HepG2 (cell line): ENCODE results near the gene FBRSL1. TPM values are rescaled to one million over a fixed set of nuclear protein-coding genes. Genes with fewer than 3 reads are reported as not detected.

Experiments
- DMAP1 ChIP-seq: IDR thresholded peaks from 2 replicates; pipeline ENCODE4 v1.6.1; 2016
- HNF4G ChIP-seq, 2 experiments: sonication (generic) in 1 of 2; formaldehyde crosslinking in 1 of 2; IDR thresholded peaks; 2 replicates each; pipeline versions ENCODE4 v1.4.0 to v1.6.1; 2011 to 2020; ENCODE audit warnings: borderline replicate concordance in 2 of 2, low read depth in 2 of 2, mild to moderate bottlenecking in 2 of 2, low read length in 1 of 2, missing genetic modification reagents in 1 of 2, moderate library complexity in 1 of 2
- MED1 ChIP-seq: sonication (generic); formaldehyde crosslinking; IDR thresholded peaks from 2 replicates; pipeline ENCODE4 v1.4.0; 2020; ENCODE audit warnings: missing genetic modification reagents
- MZF1 ChIP-seq: sonication (generic); formaldehyde crosslinking; IDR thresholded peaks from 2 replicates; pipeline ENCODE4 v1.8.1; 2023; ENCODE audit warnings: mild to moderate bottlenecking, missing genetic modification reagents, borderline replicate concordance
- REXO4 ChIP-seq: sonication (generic); formaldehyde crosslinking; IDR thresholded peaks from 2 replicates; pipeline ENCODE4 v1.8.0; 2022; ENCODE audit warnings: missing genetic modification reagents, mild to moderate bottlenecking, borderline replicate concordance
- SNAPC4 ChIP-seq: sonication (generic); formaldehyde crosslinking; IDR thresholded peaks from 2 replicates; pipeline ENCODE4 v1.4.0; 2020; ENCODE audit warnings: mild to moderate bottlenecking, missing genetic modification reagents
- ZNF354B ChIP-seq: sonication (generic); formaldehyde crosslinking; IDR thresholded peaks from 2 replicates; pipeline ENCODE4 v1.8.0; 2022; ENCODE audit warnings: mild to moderate bottlenecking, missing genetic modification reagents
- ZNF451 ChIP-seq: sonication (generic); formaldehyde crosslinking; IDR thresholded peaks from 2 replicates; pipeline ENCODE4 v1.5.0; 2020; ENCODE audit warnings: mild to moderate bottlenecking, missing genetic modification reagents
- ZNF567 ChIP-seq: sonication (generic); formaldehyde crosslinking; IDR thresholded peaks from 2 replicates; pipeline ENCODE4 v1.8.1; 2023; ENCODE audit warnings: mild to moderate bottlenecking, missing genetic modification reagents, borderline replicate concordance
- ZNF780A ChIP-seq: sonication (generic); formaldehyde crosslinking; IDR thresholded peaks from 2 replicates; pipeline ENCODE4 v1.8.0; 2022; ENCODE audit warnings: mild to moderate bottlenecking, missing genetic modification reagents, moderate library complexity
- ZSCAN5A ChIP-seq: sonication (generic); formaldehyde crosslinking; IDR thresholded peaks from 2 replicates; pipeline ENCODE4 v1.8.0; 2022; ENCODE audit warnings: mild to moderate bottlenecking, missing genetic modification reagents, borderline replicate concordance
- polyA plus RNA-seq, 8 experiments: library from polyadenylated mRNA; depleted of rRNA in 3 of 8; stranded (reverse) in 7 of 8; unstranded in 1 of 8; fragments of >200 nt; fragmentation: Illumina TruSeq in 4 of 8; extraction: Trizol in 4 of 8; gene quantifications; 2 replicates each; pipeline versions ENCODE4 v1.2.1 to v1.2.3, GENCODE V29; 2011 to 2016; ENCODE audit warnings: low read depth in 4 of 8, missing spikeins in 1 of 8, mixed read lengths in 1 of 8; ENCODE audit not compliant: insufficient read depth in 1 of 8
- total RNA-seq, 5 experiments: library from RNA; depleted of rRNA; stranded (reverse); fragments of >200 nt; fragmentation: Illumina TruSeq; extraction: Trizol; gene quantifications; 2 replicates each; pipeline ENCODE4 v1.2.3, GENCODE V29; 2016; ENCODE audit warnings: low read depth in 1 of 5
- TF ChIP-seq, protein P1 (sequence below): IDR thresholded peaks from 2 replicates; pipeline ENCODE4 v1.6.1; 2016; ENCODE audit warnings: low read depth, missing genetic modification reagents, missing compliant biosample characterization
- TF ChIP-seq, protein P2 (sequence below): IDR thresholded peaks from 2 replicates; pipeline ENCODE4 v1.6.1; 2016; ENCODE audit warnings: missing genetic modification reagents, missing compliant biosample characterization
- TF ChIP-seq, protein P3 (sequence below): sonication (generic); formaldehyde crosslinking; IDR thresholded peaks from 2 replicates; pipeline ENCODE4 v1.5.1; 2020; ENCODE audit warnings: missing genetic modification reagents, mild to moderate bottlenecking, borderline replicate concordance

FBRSL1 gene
- total and polyA plus RNA-seq, 2 of the 13 experiments (the other 11 are each of a cell fraction or from before 2014, with no cell fraction given), result 3.6 to 7.9 TPM

DNA sequence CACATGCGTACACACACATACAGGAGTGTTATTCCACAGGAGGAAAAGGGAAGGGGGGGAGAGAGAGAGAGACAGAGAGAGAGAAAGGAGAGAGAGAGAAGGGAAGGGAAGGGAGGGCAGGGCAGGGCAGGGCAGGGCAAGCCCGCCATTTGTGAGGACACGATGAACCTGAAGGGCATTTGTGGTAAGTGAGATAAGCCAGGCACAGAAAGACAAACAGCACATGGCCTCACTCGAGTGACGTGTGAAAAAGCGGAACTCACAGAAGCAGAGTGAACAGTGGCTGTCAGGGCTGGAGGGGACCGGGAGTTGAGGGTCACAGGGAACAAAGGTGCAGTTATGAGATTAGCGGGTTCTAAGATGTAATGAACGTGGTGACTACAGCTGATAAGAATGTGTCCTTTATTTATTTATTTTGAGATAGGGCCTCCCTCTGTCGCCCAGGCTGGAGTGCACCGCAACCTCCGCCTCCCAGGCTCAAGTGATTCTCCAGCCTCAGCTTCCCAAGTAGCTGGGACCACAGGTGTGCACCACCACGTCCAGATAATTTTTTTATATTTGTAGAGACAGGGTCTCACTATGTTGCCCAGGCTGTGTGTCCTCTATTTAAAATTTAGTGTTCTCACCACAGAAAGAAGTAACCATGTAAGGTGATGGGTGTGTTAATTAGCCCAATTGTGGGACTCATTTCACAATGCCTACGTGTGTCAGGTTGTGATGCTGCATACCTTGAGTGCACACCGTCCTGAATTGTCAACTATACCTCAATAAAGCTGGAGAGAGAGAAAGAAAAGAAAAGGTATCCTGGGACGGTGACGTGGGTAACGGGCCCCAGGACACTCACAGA lies 18.7 kb upstream of the FBRSL1 start (continued):
- TF ChIP-seq, protein P1, sequence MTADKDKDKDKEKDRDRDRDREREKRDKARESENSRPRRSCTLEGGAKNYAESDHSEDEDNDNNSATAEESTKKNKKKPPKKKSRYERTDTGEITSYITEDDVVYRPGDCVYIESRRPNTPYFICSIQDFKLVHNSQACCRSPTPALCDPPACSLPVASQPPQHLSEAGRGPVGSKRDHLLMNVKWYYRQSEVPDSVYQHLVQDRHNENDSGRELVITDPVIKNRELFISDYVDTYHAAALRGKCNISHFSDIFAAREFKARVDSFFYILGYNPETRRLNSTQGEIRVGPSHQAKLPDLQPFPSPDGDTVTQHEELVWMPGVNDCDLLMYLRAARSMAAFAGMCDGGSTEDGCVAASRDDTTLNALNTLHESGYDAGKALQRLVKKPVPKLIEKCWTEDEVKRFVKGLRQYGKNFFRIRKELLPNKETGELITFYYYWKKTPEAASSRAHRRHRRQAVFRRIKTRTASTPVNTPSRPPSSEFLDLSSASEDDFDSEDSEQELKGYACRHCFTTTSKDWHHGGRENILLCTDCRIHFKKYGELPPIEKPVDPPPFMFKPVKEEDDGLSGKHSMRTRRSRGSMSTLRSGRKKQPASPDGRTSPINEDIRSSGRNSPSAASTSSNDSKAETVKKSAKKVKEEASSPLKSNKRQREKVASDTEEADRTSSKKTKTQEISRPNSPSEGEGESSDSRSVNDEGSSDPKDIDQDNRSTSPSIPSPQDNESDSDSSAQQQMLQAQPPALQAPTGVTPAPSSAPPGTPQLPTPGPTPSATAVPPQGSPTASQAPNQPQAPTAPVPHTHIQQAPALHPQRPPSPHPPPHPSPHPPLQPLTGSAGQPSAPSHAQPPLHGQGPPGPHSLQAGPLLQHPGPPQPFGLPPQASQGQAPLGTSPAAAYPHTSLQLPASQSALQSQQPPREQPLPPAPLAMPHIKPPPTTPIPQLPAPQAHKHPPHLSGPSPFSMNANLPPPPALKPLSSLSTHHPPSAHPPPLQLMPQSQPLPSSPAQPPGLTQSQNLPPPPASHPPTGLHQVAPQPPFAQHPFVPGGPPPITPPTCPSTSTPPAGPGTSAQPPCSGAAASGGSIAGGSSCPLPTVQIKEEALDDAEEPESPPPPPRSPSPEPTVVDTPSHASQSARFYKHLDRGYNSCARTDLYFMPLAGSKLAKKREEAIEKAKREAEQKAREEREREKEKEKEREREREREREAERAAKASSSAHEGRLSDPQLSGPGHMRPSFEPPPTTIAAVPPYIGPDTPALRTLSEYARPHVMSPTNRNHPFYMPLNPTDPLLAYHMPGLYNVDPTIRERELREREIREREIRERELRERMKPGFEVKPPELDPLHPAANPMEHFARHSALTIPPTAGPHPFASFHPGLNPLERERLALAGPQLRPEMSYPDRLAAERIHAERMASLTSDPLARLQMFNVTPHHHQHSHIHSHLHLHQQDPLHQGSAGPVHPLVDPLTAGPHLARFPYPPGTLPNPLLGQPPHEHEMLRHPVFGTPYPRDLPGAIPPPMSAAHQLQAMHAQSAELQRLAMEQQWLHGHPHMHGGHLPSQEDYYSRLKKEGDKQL, result peak; percentile 88
- TF ChIP-seq ZNF780A (CRISPR knock-in tag), result no peak
- peak; percentile 55; the same call in 1 of the 2 replicates for TF ChIP-seq ZSCAN5A
- TF ChIP-seq ZNF567, result no peak
- TF ChIP-seq, protein P2, sequence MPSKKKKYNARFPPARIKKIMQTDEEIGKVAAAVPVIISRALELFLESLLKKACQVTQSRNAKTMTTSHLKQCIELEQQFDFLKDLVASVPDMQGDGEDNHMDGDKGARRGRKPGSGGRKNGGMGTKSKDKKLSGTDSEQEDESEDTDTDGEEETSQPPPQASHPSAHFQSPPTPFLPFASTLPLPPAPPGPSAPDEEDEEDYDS (CRISPR knock-in tag), result peak; percentile 39; the same call in 1 of the 2 replicates
- peak; percentile 60 for TF ChIP-seq DMAP1 (CRISPR knock-in tag)
- TF ChIP-seq, protein P3, sequence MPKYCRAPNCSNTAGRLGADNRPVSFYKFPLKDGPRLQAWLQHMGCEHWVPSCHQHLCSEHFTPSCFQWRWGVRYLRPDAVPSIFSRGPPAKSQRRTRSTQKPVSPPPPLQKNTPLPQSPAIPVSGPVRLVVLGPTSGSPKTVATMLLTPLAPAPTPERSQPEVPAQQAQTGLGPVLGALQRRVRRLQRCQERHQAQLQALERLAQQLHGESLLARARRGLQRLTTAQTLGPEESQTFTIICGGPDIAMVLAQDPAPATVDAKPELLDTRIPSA (CRISPR knock-in tag), result no peak
- TF ChIP-seq MZF1 (CRISPR knock-in tag), result no peak
- TF ChIP-seq ZNF451, result no peak; the same call in 1 of the 2 replicates
- TF ChIP-seq SNAPC4, result no peak
- TF ChIP-seq HNF4G (IDR thresholded peaks at IDR 0.05; ENCODE audit: borderline replicate concordance, low read depth, low read length), result peak; percentile 62; the same call in 1 of the 2 replicates
- TF ChIP-seq HNF4G (CRISPR knock-in tag; IDR thresholded peaks at IDR 0.05; ENCODE audit: borderline replicate concordance, low read depth), result 0 out of 2 replicates have a peak, but pooled peaks have one; percentile 59
- peak; percentile 85 for TF ChIP-seq MED1 (CRISPR knock-in tag)
- no peak for TF ChIP-seq ZNF354B (CRISPR knock-in tag)
- no peak for TF ChIP-seq REXO4 (CRISPR knock-in tag)
